Measurements from ENCODE around the gene PLPPR3.
"Not testable (repeated sequence)": the region's sequence is repeated elsewhere in the genome, so short reads cannot be mapped to it uniquely, and the experiment has no call there.

PLPPR3 gene

DNA sequence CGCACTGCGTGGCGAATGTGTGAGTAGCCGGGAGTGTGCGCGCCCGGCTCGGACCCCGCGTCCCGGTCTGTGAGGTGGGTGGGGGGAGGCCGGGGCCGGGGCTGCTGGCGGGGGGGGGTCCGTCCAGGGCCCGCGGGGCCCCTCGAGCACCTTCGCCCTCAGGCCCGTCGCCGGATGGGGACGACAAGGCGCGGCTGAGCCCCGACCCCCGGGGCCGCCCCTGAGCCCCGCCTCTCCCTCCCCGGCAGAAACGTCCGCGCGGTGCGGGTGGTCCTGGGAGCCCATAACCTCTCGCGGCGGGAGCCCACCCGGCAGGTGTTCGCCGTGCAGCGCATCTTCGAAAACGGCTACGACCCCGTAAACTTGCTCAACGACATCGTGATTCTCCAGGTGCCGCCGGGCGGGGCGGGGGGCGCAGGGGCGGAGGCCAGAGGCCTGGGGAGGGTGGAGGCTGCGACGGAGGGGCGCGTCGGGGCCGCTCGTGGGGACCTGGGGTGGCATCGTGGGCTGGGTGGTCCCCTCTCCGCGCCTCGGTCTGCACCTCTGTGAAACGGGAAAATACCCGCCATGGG, 31.3 kb upstream of the PLPPR3 start:
- FAIRE-seq = no peak

GRCh38 chr19:852136-853013, 30.6 kb upstream of the PLPPR3 start, which contains the start of gene ELANE:
Gene ELANE, plus strand, starts transcription at chr19:852303. Its CDS starts 26 bp downstream, at chr19:852329.
- FAIRE-seq = no peak

DNA sequence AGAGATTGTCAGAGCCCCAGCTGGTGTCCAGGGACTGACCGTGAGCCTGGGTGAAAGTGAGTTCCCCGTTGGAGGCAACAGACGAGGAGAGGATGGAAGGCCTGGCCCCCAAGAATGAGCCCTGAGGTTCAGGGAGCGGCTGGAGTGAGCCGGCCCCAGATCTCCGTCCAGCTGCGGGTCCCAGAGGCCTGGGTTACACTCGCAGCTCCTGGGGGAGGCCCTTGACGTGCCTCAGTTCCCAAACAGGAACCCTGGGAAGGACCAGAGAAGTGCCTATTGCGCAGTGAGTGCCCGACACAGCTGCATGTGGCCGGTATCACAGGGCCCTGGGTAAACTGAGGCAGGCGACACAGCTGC, 29.2 kb upstream of the PLPPR3 start:
- no peak for FAIRE-seq

GRCh38 chr19:850221-850978, 28.6 kb upstream of the PLPPR3 start:
- FAIRE-seq = no peak

- not testable (repeated sequence) for FAIRE-seq
Measured at GRCh38 chr19:849195-849594, 27.4 kb upstream of the PLPPR3 start.

DNA sequence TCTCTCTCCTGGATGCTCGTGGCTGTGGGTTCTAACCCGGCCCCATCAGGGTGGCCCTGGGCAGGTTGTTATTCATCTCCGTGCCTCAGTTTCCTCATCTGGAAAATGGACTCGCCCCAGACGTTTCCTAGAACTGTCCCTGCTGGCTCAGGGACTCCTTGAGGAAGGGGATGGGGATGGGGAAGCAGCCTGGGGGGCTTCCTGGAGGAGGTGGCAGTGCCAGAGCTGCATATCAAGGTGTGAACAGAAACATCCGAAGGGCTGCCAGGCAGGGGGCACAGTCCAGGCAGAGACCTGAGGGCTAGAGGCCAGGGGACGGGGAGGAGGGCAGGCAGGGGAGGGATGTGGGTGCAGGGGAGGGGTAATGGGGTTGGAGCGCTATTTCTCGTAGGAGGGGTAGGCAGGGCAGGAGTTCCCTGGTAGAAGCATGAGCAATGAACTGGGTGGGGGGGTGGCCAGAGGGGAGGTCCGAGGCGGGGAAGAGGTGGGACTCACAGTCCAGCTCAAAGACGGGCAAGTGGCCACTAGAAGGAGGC, 26.7 kb upstream of the PLPPR3 start:
- FAIRE-seq = no peak

GRCh38 chr19:845707-846521, 24.2 kb upstream of the PLPPR3 start:
- no peak for FAIRE-seq

DNA sequence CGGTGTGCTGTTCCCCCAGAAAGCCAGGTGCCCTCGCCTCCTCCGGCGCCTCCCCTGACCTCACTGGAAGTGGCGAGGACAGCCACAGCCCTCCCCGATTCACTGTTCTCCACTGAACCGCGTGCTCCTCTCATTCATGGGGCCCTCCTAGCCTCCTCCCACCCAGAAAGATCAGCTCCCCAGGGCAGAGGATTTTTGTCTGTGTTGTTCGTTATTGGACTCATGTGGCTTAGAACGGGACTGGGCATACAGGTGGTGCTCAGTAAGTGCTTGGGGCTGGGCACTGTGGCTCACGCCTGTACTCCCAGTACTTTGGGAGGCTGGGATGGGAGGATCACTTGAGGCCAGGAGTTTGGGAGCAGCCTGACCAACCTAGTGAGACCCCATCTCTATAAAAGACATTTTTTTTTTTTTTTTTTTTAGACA, 22.8 kb upstream of the PLPPR3 start:
- FAIRE-seq = no peak

DNA sequence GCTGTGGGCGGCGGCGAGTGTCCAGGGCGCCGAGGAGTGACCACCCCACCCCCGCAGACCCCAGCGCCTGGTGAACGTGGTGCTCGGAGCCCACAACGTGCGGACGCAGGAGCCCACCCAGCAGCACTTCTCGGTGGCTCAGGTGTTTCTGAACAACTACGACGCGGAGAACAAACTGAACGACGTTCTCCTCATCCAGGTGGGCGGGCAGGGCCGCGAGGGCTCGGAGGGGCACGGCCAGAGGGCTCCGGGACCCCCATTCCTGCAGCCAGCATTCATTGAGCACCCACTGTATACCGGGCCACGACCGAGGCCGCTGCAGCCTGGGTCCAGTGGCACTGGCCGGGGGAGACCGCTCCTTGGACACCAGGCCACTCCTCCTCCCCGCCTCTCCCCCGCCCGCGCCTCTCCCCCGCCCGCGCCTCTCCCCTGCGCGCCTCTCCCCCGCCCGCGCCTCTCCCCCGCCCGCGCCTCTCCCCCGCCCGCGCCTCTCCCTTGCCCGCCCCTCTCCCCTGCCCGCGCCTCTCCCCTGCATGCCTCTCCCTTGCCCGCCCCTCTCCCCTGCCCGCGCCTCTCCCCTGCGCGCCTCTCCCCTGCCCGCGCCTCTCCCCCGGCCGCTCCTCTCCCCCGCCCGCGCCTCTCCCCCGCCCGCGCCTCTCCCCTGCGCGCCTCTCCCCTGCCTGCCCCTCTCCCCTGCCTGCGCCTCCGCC, 22.2 kb upstream of the PLPPR3 start:
- FAIRE-seq = no peak

GRCh38 chr19:843180-843835, 21.6 kb upstream of the PLPPR3 start:
- FAIRE-seq = no peak

DNA sequence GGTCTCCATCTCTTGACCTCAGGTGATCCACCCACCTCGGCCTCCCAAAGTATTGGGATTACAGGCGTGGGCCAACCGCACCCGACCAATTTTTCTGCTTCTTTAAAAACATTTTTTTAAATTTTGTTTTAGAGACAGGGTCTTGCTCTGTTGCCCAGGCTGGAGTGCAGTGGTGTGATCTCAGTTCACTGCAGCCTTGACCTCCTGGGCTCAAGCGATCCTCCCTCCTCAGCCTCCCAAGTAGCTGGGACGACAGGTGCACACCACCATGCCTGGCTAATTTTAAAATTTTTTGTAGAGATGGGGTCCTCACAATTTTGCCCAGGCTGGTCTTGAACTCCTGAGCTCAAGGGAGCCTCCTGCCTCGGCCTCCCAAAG, 21.0 kb upstream of the PLPPR3 start:
- FAIRE-seq = not testable (repeated sequence)

DNA sequence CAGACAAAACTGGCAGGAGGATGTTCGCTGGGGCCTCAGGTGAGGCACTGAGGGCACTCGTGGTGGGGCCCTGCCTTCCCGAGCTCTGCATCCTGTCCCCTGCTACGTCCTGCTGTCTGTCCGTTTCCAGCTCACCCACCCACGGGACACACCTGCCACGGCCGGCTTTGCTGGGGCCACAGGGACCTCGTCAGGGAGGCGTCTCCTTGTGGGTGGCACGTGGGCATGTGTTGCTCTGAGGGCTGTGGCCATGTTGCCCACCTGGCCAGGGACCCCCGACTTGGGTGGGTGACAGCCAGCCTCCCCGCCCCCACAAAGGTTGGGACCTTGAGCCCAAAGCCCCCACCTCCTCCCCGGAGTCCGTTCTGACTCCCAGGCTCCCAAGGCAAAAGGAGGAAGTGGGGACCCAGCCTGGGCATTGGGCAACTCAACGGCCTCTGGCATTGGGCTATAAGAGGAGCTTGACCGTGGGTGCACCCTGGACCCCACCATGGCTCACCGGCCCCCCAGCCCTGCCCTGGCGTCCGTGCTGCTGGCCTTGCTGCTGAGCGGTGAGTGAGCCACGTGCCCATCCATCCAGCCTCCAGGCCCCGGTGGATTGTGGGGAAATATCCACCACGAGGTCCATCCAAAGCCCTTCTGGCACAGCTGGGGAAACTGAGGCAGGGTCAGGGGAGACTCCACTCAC, 18.9 kb upstream of the PLPPR3 start, which contains the start of gene PRTN3:
PRTN3 (plus strand) TSS at position 481 of the 688 bp plus-strand sequence; CDS start at position 491, 10 bp downstream.
- FAIRE-seq = no peak

- FAIRE-seq = no peak
Measured at GRCh38 chr19:835210-835810, 13.6 kb upstream of the PLPPR3 start.

GRCh38 chr19:834216-834615, 12.5 kb upstream of the PLPPR3 start:
- FAIRE-seq = no peak

DNA sequence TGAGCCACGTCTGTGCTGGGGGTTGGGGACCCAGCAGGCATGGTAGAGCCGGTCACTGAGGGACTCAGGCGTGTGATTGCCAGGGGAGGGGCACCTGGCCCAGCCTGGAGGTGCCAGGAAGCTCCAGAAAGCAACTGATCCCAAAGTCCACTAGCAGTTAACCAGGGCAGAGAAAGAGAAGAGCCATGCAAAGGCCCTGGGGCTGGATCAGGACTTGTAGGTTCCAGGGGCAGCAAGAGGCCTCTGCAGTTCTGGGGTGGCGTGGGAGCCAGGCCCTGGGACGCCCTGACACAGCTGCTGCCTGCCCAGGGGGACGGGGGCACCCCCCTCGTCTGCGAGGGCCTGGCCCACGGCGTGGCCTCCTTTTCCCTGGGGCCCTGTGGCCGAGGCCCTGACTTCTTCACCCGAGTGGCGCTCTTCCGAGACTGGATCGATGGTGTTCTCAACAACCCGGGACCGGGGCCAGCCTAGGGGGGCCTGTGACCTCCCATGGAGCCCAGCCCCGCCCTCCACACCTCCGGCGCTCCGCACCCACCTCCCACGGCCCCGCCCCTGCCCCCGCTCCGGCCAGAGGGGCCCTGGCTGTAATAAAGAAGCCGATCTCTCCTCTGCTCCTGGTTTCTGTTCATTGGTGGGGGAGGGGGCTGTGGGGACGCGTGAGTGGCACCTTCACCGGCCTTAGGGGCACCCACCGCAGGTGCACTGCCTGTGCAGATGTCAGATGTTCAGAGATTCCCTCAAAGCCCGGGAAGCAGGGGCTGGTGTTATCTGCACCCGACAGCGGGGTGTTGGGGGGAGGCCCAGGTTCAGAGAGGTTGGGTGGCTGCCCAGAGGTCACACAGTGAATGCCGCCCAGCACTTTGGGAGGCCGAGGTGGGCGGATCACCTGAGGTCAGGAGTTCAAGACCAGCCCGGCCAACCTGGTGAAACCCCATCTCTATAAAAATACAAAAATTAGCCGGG, 9.9 kb upstream of the PLPPR3 start:
- FAIRE-seq = no peak

DNA sequence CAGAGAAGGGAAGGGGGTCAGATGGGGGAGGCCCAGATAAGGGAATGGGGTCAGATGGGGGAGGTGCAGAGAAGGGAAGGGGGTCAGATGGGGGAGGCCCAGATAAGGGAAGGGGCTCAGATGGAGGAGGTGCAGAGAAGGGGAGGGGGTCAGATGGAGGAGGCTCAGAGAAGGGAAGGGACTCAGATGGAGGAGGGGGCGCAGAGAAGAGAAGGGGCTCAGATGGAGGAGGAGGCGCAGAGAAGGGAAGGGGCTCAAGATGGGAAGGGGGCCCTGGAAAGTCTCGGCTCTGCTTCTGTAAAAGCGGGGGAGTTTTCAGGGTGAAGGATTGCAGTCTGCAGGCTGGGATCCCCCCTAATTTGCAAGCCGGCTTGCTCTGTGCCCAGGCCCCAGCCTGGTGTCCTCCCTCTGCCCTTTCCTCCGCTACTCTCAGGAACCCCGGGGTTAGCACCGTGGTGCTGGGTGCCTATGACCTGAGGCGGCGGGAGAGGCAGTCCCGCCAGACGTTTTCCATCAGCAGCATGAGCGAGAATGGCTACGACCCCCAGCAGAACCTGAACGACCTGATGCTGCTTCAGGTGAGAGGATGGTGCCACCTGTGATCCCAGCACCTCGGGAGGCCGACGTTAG, 7.5 kb upstream of the PLPPR3 start:
- no peak for FAIRE-seq

- no peak for FAIRE-seq
Measured at GRCh38 chr19:827710-828321, 6.1 kb upstream of the PLPPR3 start, which contains the start of gene AZU1. Gene AZU1, plus strand, starts transcription at chr19:827837. Its CDS starts 10 bp downstream, at chr19:827847.

- FAIRE-seq = no peak
Measured at GRCh38 chr19:827314-827709, 5.6 kb upstream of the PLPPR3 start.

Measured in G401.6 (cell line).